ENCODE measurements around the gene SHISA6.

DNA sequence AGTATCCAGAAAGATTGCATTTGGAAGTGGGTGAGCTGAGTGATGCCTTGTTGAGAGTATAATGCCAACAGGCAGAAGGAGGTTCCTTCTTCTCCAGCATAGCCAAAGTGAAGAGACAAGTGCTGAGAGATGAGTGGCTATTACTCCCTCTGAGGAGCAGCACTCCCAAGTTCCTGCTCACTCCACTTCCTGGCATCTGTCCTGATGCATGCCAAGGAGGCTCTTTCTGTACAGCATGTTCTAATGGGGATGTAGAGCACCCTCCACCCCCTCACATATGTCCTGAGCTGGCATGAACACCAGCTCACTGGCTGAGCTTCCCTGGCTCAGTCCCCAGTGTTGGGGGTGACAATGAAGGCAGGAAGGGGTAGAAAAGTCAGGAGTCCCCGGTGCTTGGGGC lies 313.0 kb downstream of the SHISA6 start:
- TF ChIP-seq EGR1 (IDR thresholded peaks at IDR 0.05), result no peak
- TF ChIP-seq CREB1 (IDR thresholded peaks at IDR 0.05; ENCODE audit: low read depth), result no peak
- no peak for TF ChIP-seq RAD21 (IDR thresholded peaks at IDR 0.05; ENCODE audit: low read depth)
- TF ChIP-seq REST (IDR thresholded peaks at IDR 0.05; ENCODE audit: low read depth), result no peak
- TF ChIP-seq TCF12 (IDR thresholded peaks at IDR 0.05; ENCODE audit: low read depth), result no peak
- no peak for TF ChIP-seq TAF1 (IDR thresholded peaks at IDR 0.05; ENCODE audit: low read depth)
- no peak for TF ChIP-seq ZBTB7A (IDR thresholded peaks at IDR 0.05; ENCODE audit: low read depth)
- TF ChIP-seq TEAD4 (IDR thresholded peaks at IDR 0.05), result no peak
- no peak for TF ChIP-seq YY1 (IDR thresholded peaks at IDR 0.05; ENCODE audit: low read depth)
- TF ChIP-seq, protein P1, sequence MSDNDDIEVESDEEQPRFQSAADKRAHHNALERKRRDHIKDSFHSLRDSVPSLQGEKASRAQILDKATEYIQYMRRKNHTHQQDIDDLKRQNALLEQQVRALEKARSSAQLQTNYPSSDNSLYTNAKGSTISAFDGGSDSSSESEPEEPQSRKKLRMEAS (IDR thresholded peaks at IDR 0.05), result no peak

Measured in Ishikawa (cell line).